Kidney (tissue), 14 donors: ENCODE data around the gene CFAP65. TPM values are rescaled to one million over a fixed set of nuclear protein-coding genes. Genes with fewer than 3 reads are reported as not detected.

Experiments used
- DNase-seq, 5 donors: peaks; one replicate each; pipeline ENCODE4 v3.0.0-alpha.2; 2013 to 2020
- FAIRE-seq: peaks from 2 replicates; lab custom pipeline; 2012; peaks lifted over from hg19 to GRCh38; lab: Jason Lieb, UNC
- H3K27ac ChIP-seq, 2 donors: one replicate each; pipeline ENCODE4 v1.7.0; 2013; ENCODE audit warnings: low read depth in 2 of 2, low read length in 2 of 2, inconsistent platforms in 1 of 2
- H3K27me3 ChIP-seq: one replicate; pipeline ENCODE4 v1.7.1; 2013; ENCODE audit warnings: low read length, inconsistent platforms; ENCODE audit not compliant: control insufficient read depth, insufficient read depth
- H3K36me3 ChIP-seq, 3 donors: one replicate each; pipeline versions ENCODE4 v1.7.0 to v1.7.1; 2013; ENCODE audit warnings: low read length in 3 of 3, control low read depth in 1 of 3, inconsistent platforms in 1 of 3; ENCODE audit not compliant: insufficient read depth in 3 of 3, control insufficient read depth in 2 of 3
- H3K4me1 ChIP-seq, 3 donors: one replicate each; pipeline versions ENCODE4 v1.7.0 to v1.7.1; 2013; ENCODE audit warnings: low read length in 3 of 3, inconsistent platforms in 1 of 3, low read depth in 1 of 3; ENCODE audit not compliant: control insufficient read depth in 2 of 3, insufficient read depth in 2 of 3
- H3K4me3 ChIP-seq, 3 donors: one replicate each; pipeline versions ENCODE4 v1.7.0 to v1.8.1; 2013; ENCODE audit warnings: low read length in 3 of 3, control low read depth in 1 of 3, inconsistent platforms in 1 of 3
- H3K9ac ChIP-seq, 3 donors: one replicate each; pipeline versions ENCODE4 v1.7.0 to v1.7.1; 2013; ENCODE audit warnings: low read length in 3 of 3, control low read depth in 1 of 3, inconsistent platforms in 1 of 3
- H3K9me3 ChIP-seq, 3 donors: one replicate each; pipeline versions ENCODE4 v1.7.0 to v1.7.1; 2013; ENCODE audit warnings: low read length in 3 of 3, control low read depth in 1 of 3, inconsistent platforms in 1 of 3; ENCODE audit not compliant: control insufficient read depth in 2 of 3, insufficient read depth in 1 of 3
- CTCF ChIP-seq: IDR thresholded peaks from 3 replicates; pipeline ENCODE4 v1.5.1; 2012; ENCODE audit warnings: mild to moderate bottlenecking, moderate library complexity, borderline replicate concordance; ENCODE audit not compliant: insufficient read depth; ENCODE audit errors: extremely low read depth
- intact Hi-C: fragments of 100-400 bp; cut with DNase I; formaldehyde crosslinking; loops from one replicate; pipeline ENCODE4 v1.11.1; 2022
- polyA plus RNA-seq: library from polyadenylated mRNA; stranded (reverse); fragments of 350-450 nt; fragmentation: Illumina TruSeq; extraction: RNeasy Lipid Tissue Mini Kit (QIAGEN cat#74804); gene quantifications from one replicate; pipeline ENCODE4 v1.2.3, GENCODE V29; 2014; ENCODE audit warnings: low read depth, low replicate concordance; ENCODE audit not compliant: insufficient read depth
- total RNA-seq: library from RNA; stranded (reverse); fragmentation: NEBNext Ultra II Directional; extraction: Animal tissue kit (Norgen Biotek cat#: 25700); gene quantifications from one replicate; pipeline ENCODE4 v1.2.1, GENCODE V29; 2021
- donor health status: control.
- donor health status: control.
- donor health status: control.
- donor health status: control.
- donor health status: control.
- donor health status: DM: yes; HTN: yes; CAD: no.
- donor health status: Normal renal cell carcinoma (clear cell type).

Gene CFAP65
- total and polyA plus RNA-seq, 2 donors from 2014 or later = 0.73 to 2.0 TPM

- Histone ChIP-seq H3K27ac (no peak overlapping the region), H3K27me3 (peaks cover under 1% of the 10 kb centered on the region), H3K9me3 (no peaks in the 10 kb centered on the region), H3K4me1 (no peaks in the 10 kb centered on the region), H3K4me3 (no peak overlapping the region), H3K36me3 (no peaks in the 10 kb centered on the region), H3K9ac (no peak overlapping the region)
- no peak for TF ChIP-seq CTCF
- DNase-seq (peak in 4 of 5 donors; percentile 65 to 85 (median 81)), FAIRE-seq (no peak)
- intact Hi-C loops = no loop called here
Measured at GRCh38 chr2:219045937-219046550, 4.7 kb upstream of the CFAP65 start.

- Histone ChIP-seq H3K9ac (no peak overlapping the region), H3K4me3 (no peak overlapping the region), H3K27me3 (peaks cover 8% of the 10 kb centered on the region), H3K4me1 (no peaks in the 10 kb centered on the region), H3K9me3 (no peaks in the 10 kb centered on the region), H3K36me3 (no peaks in the 10 kb centered on the region), H3K27ac (no peak overlapping the region)
- DNase-seq (no peak), FAIRE-seq (no peak)
- no peak for TF ChIP-seq CTCF
- intact Hi-C loops = no loop called here
Measured at GRCh38 chr2:219042750-219043149, 1.4 kb upstream of the CFAP65 start.

- H3K36me3 ChIP-seq = no peaks in the 10 kb centered on the region
- intact Hi-C loops = no loop called here
- no peak overlapping the region for H3K4me3 ChIP-seq
- H3K4me1 ChIP-seq = no peaks in the 10 kb centered on the region
- H3K9ac ChIP-seq = no peak overlapping the region
- TF ChIP-seq CTCF = no peak
- no peak for DNase-seq
- FAIRE-seq = no peak
- no peak overlapping the region for H3K27ac ChIP-seq
- no peaks in the 10 kb centered on the region for H3K9me3 ChIP-seq
- peaks cover 8% of the 10 kb centered on the region for H3K27me3 ChIP-seq
Measured at GRCh38 chr2:219042157-219042556, 841 bp upstream of the CFAP65 start.

- TF ChIP-seq CTCF = no peak
- Histone ChIP-seq H3K36me3 (no peaks in the 10 kb centered on the region), H3K27me3 (peaks cover 8% of the 10 kb centered on the region), H3K9ac (no peak overlapping the region), H3K9me3 (no peaks in the 10 kb centered on the region), H3K27ac (no peak overlapping the region), H3K4me3 (no peak overlapping the region), H3K4me1 (no peaks in the 10 kb centered on the region)
- FAIRE-seq = no peak
- peak in 1 of 5 donors; percentile 34 for DNase-seq
- intact Hi-C loops = no loop called here
Measured at GRCh38 chr2:219038600-219038999, 2.7 kb downstream of the CFAP65 start.
